Thyroid gland (tissue), 4 donors: Measurements from ENCODE around the gene SLC37A1. TPM values are rescaled to one million over a fixed set of nuclear protein-coding genes. Genes with fewer than 3 reads are reported as not detected.

Experiments
- DNase-seq, 2 donors: peaks; one replicate each; pipeline ENCODE4 v3.0.0-alpha.2; 2019
- H3K27ac ChIP-seq, 3 donors: fragments of 200-600 bp; sonication (generic); 1 replicate in 2 of 3; 2 replicates in 1 of 3; pipeline ENCODE4 v1.5.1; 2016 to 2019; ENCODE audit warnings: mild to moderate bottlenecking in 1 of 3, moderate library complexity in 1 of 3
- H3K27me3 ChIP-seq: fragments of 200-600 bp; sonication (generic); one replicate; pipeline ENCODE4 v1.5.1; 2019
- H3K36me3 ChIP-seq, 2 donors: fragments of 200-600 bp; sonication (generic); one replicate each; pipeline ENCODE4 v1.5.1; 2016 to 2019
- H3K4me1 ChIP-seq, 2 donors: fragments of 200-600 bp; sonication (generic); one replicate each; pipeline ENCODE4 v1.5.1; 2017 to 2019
- H3K4me3 ChIP-seq, 3 donors: fragments of 200-600 bp; sonication (generic); replicated peaks in 1 of 3; 1 replicate in 2 of 3; 2 replicates in 1 of 3; pipeline ENCODE4 v1.5.1; 2016; ENCODE audit warnings: mild to moderate bottlenecking in 1 of 3
- H3K9me3 ChIP-seq: fragments of 200-600 bp; sonication (generic); one replicate; pipeline ENCODE4 v1.5.1; 2017
- POLR2A ChIP-seq, 2 donors: fragments of 450-650 bp; IDR thresholded peaks; one replicate each; pipeline ENCODE4 v1.6.1; 2017; ENCODE audit warnings: antibody characterized with exemption in 2 of 2, mild to moderate bottlenecking in 2 of 2, moderate library complexity in 1 of 2
- WGBS, 2 donors: methylation state at CpG; one replicate each; pipeline ENCODE4 v1.1.5; 2017; 5-methylcytosine and 5-hydroxymethylcytosine counted together
- intact Hi-C: fragments of 100-400 bp; cut with DNase I; formaldehyde crosslinking; loops from one replicate; pipeline ENCODE4 v1.15.1; 2023
- total RNA-seq, 4 donors: library from RNA; depleted of rRNA; stranded (reverse); fragments of >200 nt; gene quantifications; one replicate each; pipeline ENCODE4 v1.2.3, GENCODE V29; 2016
- TF ChIP-seq, protein P1 (sequence below), 6 experiments: fragments of 200-600 bp in 3 of 6; fragments of 450-650 bp in 3 of 6; sonication (generic) in 3 of 6; IDR thresholded peaks; one replicate each; pipeline ENCODE4 v1.5.1; 2016 to 2019; ENCODE audit warnings: antibody characterized with exemption in 6 of 6, mild to moderate bottlenecking in 2 of 6, inconsistent platforms in 1 of 6, moderate library complexity in 1 of 6

SLC37A1 gene
- total RNA-seq, 4 donors from 2014 or later, result 26.1 to 37.9 (median 34.9) TPM

DNA sequence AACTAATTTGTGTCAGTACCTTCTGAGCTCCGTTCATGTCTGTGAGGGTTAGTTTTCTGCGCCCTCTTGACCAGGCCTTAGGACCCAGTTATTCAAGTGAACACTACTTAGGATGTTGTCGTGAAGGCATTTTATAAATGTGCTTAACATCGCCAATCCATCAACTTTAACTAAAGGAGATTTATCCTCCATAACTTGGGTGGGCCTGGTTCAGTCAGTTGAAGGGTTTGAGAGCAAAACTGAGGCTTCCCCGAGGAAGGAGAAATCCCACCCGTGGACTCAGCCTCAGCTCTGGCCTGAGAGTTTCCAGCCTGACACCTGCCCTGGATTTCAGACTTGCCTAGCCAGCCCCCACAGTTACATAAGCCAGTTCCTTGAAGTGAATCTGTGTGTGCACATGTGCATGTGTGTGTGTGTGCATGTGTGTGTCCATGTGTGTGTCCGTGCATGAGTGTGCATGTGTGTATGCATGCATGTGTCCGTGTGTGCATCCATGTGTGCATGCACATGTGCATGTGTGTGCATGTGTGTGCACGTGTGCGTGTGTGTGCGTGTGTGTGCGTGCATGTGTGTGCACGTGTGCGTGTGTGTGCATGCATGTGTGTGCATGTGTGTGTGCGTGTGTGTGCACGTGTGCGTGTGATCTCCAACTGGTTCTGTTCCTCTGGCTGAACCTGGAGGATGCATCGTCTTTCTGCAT, 77.7 kb downstream of the SLC37A1 start:
- Histone ChIP-seq H3K27me3 (no peaks in the 10 kb centered on the region), H3K4me3 (no peak overlapping the region), H3K4me1 (peaks cover 5 to 8% of the 10 kb centered on the region in 2 donors), H3K9me3 (no peaks in the 10 kb centered on the region), H3K27ac (no peak overlapping the region), H3K36me3 (no peaks in the 10 kb centered on the region)
- no peak for DNase-seq
- intact Hi-C loops, result loop anchor here (5.0 to 10.0 kb wide), 2 partner anchors 53 to 226 kb away; no protein-coding TSS in a partner anchor
- TF ChIP-seq POLR2A (IDR thresholded peaks at IDR 0.05), result no peak
- TF ChIP-seq, protein P1, sequence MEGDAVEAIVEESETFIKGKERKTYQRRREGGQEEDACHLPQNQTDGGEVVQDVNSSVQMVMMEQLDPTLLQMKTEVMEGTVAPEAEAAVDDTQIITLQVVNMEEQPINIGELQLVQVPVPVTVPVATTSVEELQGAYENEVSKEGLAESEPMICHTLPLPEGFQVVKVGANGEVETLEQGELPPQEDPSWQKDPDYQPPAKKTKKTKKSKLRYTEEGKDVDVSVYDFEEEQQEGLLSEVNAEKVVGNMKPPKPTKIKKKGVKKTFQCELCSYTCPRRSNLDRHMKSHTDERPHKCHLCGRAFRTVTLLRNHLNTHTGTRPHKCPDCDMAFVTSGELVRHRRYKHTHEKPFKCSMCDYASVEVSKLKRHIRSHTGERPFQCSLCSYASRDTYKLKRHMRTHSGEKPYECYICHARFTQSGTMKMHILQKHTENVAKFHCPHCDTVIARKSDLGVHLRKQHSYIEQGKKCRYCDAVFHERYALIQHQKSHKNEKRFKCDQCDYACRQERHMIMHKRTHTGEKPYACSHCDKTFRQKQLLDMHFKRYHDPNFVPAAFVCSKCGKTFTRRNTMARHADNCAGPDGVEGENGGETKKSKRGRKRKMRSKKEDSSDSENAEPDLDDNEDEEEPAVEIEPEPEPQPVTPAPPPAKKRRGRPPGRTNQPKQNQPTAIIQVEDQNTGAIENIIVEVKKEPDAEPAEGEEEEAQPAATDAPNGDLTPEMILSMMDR (IDR thresholded peaks at IDR 0.05), result no peak
- 64 to 74% methylated on average over 13 to 18 of the region's 18 CpGs for WGBS, 2 donors

GRCh38 chr21:42592156-42592820, 78.6 kb downstream of the SLC37A1 start:
- WGBS, 2 donors, result 95 to 96% methylated on average over 19 of the region's 19 CpGs
- H3K36me3 ChIP-seq, result no peaks in the 10 kb centered on the region
- H3K4me3 ChIP-seq, result no peak overlapping the region
- no peaks in the 10 kb centered on the region for H3K9me3 ChIP-seq
- no peak for DNase-seq
- H3K4me1 ChIP-seq, result peaks cover 5 to 8% of the 10 kb centered on the region in 2 donors
- TF ChIP-seq POLR2A (IDR thresholded peaks at IDR 0.05), result no peak
- TF ChIP-seq, protein P1 (IDR thresholded peaks at IDR 0.05), result no peak
- no peaks in the 10 kb centered on the region for H3K27me3 ChIP-seq
- intact Hi-C loops, result loop anchor here (5.0 to 10.0 kb wide), 2 partner anchors 53 to 225 kb away; no protein-coding TSS in a partner anchor
- no peak overlapping the region for H3K27ac ChIP-seq

DNA sequence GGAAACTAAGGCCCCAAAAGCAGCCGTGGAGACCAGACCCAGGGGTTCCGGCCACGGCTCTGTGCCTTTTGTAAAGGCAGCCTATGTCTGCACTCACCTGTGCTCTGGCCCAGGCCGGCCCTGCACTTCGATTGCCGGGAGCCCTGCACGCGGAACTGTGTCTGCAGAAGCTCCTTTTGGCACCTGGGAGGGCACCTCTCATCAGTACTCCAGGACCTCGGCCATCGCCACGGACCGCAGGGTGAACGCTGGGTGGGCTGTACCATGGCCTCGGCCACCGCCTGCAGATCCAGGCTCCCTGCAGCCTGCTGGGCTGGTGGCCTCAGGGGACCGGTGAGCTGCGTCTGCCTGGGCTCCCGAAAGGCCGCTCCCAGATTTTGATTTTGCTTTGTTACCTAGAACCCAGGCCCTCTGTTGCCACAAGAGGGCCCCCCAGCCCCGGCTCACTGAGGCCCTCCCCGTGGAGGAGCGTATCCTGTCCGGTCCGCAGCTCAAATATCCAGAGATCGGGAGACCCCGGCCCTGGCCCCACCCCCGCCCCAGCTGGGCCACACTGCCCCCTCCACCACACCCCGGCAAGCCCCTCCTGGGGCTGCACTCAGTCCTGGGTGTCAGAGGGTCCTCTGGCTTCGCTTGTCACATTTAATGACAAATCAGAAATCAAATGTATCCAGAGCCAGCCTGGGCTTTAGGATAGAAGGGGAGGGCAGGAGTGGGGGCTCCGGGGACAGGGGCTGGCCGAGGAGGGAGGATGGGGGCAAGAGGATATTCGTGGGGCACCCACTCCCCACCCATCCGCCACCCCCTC, 79.6 kb downstream of the SLC37A1 start:
- DNase-seq, result peak; percentile 75 to 78
- Histone ChIP-seq H3K36me3 (no peaks in the 10 kb centered on the region), H3K27me3 (no peaks in the 10 kb centered on the region), H3K4me3 (no peak overlapping the region), H3K27ac (no peak overlapping the region), H3K4me1 (peaks cover 5 to 8% of the 10 kb centered on the region in 2 donors), H3K9me3 (no peaks in the 10 kb centered on the region)
- WGBS, 2 donors, result 21 to 26% methylated on average over 14 of the region's 33 CpGs
- intact Hi-C loops, result loop anchor here (5.0 to 10.0 kb wide), 2 partner anchors 52 to 224 kb away; no protein-coding TSS in a partner anchor
- TF ChIP-seq POLR2A (IDR thresholded peaks at IDR 0.05), result no peak
- TF ChIP-seq, protein P1 (IDR thresholded peaks at IDR 0.05), result peak; percentile 28 to 84 (median 62)

DNA sequence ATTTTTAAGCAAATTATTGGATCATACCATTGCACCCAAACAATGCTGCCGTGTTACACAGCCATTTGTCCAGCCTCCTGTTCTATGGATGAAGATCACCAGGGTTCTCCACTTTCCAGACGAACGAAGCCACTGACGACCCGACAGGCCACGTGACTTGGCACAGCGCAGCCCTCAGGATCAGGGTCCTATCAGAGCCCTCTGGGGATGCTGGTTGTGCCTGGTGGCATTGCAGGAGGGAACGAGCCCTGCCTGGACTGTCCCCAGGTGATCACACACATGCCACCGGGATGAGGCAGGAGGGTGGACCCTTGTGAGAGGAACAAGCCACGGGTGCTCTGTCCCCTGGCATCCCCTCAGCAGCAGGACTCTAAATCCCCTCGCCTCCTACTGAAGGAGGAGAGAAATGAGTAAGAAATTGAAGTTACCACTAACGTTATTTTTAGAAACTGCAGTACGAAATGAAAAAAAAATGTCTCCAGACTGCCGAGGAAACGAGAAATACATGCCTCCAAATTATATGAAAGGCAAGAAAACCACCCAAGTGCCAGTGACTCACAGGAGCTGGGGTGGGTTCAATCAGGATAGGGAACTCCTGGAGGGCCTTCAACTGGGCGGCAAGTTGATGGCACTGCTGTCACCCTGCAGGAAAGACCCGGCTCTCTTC, 81.1 kb downstream of the SLC37A1 start:
- Histone ChIP-seq H3K4me1 (peaks cover 5 to 8% of the 10 kb centered on the region in 2 donors), H3K36me3 (no peaks in the 10 kb centered on the region), H3K4me3 (no peak overlapping the region), H3K27ac (no peak overlapping the region), H3K9me3 (no peaks in the 10 kb centered on the region), H3K27me3 (no peaks in the 10 kb centered on the region)
- WGBS, 2 donors, result 67 to 82% methylated on average over 13 to 16 of the region's 17 CpGs
- no peak for DNase-seq
- intact Hi-C loops, result loop anchor here (5.0 to 10.0 kb wide), 2 partner anchors 50 to 223 kb away; no protein-coding TSS in a partner anchor
- TF ChIP-seq, protein P1 (IDR thresholded peaks at IDR 0.05), result no peak
- no peak for TF ChIP-seq POLR2A (IDR thresholded peaks at IDR 0.05)
